ENCODE results near the gene UQCRFS1.

DNA sequence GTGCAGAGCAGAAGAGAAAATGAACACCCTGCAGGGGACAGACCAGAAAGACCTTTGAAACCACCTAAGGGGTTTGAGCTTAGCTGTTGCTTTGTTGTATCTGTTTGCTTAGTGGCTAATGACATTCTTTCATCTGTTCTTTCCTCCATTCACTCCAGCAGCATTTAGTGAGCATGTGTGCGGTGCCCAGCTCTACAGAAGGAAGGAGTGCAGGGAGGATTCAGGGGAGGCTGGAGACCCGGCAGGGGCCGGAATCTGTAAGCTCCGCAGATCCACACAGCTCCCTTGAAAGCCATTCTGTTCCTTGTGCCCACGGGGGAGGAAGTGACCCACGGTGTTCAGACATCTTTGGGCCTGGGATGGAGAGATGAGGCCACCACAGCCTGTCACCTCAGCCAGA, 27.5 kb downstream of the UQCRFS1 start:
- no peak for TF ChIP-seq POLR2A (IDR thresholded peaks at IDR 0.05)
- TF ChIP-seq, protein P1, sequence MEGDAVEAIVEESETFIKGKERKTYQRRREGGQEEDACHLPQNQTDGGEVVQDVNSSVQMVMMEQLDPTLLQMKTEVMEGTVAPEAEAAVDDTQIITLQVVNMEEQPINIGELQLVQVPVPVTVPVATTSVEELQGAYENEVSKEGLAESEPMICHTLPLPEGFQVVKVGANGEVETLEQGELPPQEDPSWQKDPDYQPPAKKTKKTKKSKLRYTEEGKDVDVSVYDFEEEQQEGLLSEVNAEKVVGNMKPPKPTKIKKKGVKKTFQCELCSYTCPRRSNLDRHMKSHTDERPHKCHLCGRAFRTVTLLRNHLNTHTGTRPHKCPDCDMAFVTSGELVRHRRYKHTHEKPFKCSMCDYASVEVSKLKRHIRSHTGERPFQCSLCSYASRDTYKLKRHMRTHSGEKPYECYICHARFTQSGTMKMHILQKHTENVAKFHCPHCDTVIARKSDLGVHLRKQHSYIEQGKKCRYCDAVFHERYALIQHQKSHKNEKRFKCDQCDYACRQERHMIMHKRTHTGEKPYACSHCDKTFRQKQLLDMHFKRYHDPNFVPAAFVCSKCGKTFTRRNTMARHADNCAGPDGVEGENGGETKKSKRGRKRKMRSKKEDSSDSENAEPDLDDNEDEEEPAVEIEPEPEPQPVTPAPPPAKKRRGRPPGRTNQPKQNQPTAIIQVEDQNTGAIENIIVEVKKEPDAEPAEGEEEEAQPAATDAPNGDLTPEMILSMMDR (IDR thresholded peaks at IDR 0.05): no peak

Measured in Peyer's patch (tissue), 4 donors.